ENCODE data around the gene ADPRHL1.

Gene ADPRHL1

DNA sequence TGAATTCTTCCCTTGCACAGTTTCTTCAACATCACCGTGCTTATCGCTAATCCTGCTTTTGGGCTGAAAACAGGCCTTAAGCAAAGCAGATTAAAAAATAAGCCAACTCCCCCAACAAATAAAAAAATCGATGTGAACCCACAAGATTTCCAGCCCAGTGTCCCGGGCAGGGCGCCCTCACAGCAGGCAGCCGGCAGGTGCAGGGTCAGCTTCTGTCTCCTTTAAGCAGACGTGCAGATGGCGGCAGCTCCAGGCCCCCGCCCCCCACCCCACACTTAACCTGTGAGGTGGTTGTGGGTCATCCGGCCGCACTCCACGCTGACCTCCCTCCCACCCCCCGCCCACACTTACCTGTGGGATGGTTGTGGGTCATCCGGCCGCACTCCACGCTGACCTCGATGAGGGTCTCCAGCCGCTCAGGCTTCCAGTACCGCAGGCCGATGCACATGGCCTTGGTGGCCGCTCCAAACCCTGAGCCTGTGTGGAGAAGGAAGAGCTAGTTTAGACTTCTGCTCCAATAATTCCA lies 19.8 kb downstream of the ADPRHL1 start:
- no peak for DNase-seq (ENCODE audit: low read depth in 2 of 2)

- no peak for DNase-seq (ENCODE audit: low read depth in 2 of 2)
Observed at GRCh38 chr13:113432506-113433270, 20.6 kb downstream of the ADPRHL1 start.

DNA sequence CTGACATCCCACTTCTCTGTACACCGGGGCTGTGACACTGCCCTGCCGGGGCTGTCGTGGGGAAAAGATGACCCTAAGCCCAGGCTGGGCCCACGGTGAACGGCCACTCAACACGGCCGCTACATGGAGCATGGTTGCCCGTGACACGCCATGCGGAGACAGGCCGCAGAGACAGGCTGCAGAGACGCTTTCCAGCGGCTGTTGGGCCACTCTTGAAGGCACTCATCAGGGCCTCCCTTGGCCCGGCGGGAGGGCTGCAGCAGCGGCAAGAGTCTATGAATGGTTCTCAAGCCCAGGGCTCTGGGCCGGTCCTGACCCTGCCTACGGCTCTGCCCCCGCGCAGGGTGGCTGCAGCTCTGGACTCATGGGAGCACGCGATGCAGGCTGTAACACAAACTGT lies 22.1 kb downstream of the ADPRHL1 start:
- no peak for DNase-seq (ENCODE audit: low read depth in 2 of 2)

DNA sequence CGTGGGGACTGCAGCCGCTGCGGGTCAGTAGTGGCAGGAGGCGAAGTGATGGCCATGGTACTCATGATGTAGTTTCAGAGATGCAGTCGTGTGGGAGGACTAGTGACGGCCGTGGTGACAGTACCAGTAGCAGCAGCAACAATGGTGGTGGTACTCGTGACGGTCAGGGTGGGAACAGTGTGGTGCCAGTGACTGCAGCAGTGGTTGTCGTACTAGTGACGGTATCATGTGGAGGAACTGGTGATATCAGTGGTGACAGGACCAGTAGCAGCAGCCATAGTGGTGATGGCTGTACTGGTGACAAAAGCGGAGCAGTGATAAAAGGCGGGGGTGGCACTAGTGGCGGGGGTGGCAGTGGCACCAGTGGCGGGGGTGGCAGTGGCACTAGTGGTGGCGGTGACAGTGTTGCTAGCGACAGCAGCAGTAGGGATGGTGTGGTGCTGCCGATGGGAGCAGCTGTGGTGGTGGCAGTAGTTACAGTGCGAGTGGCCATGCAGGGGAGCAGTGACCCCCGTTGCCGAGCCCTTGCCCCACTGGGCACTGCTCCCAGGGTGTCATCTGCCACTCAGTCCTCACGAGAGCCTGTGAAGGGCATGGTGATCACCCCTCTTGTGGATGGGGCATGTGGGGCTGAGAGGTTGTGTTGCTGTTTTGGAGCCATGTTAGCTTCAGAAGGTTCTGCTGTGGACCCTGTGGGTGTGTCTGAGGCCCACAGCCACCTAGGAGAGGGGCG lies 22.7 kb downstream of the ADPRHL1 start:
- DNase-seq (ENCODE audit: low read depth in 2 of 2), result no peak

DNA sequence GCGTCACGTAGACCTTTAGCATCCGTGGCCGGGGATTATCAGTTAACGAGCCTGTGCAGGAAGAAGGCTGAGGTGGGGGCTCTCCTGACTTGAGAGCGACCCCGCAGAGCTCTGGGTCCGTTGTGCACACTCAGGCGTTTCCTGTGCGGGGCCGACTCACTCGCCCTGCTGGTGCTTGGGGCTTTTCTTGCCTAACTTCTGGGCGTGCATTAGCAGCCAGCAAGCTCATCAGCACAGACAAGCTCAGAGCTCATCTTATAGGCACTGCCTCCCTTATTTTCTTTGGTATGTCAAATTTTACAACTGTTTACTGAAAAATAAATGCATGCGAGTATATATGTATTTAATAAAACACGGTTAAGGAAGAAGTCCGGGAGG lies 23.7 kb downstream of the ADPRHL1 start:
- DNase-seq (ENCODE audit: low read depth in 2 of 2), result no peak

DNA sequence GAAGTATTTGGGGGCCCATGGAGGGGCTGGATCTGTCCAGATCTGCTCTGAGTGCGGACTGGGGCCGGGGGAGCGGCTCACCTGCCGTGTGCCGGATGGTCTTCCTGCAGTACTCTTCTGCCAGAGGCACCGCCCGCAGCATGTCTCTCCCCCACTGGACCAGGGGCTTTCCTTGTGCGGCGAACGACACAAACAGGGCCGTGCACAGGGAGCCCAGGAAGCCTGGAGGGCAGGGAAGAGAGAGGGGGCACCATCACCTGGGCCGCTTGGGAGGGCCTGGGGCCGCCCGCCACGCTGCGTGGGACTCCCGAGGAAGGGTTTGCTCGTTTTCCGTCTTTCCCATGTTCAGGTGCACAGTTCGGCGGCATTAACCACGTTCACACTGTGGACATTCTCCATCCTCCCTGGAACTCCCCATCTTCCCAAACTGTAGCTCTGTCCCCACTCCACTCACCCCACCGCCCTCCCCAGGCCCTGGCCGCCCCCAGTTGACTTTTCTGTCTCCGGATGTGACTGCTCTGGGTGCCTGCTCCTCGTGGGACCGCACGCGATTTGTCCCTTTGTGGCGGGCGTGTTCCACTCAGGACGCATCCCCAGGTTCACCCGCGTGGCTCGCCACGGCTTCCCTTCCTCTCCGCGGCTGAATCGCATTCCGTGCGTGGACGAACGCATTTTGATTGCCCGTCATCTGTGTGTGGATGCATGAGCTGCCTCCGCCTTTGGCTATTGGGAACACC lies 24.2 kb downstream of the ADPRHL1 start:
- DNase-seq (ENCODE audit: low read depth in 2 of 2), result no peak

GRCh38 chr13:113428469-113428865 lies 24.8 kb downstream of the ADPRHL1 start:
- no peak for DNase-seq (ENCODE audit: low read depth in 2 of 2)

GRCh38 chr13:113427562-113428468 lies 25.5 kb downstream of the ADPRHL1 start:
- no peak for DNase-seq (ENCODE audit: low read depth in 2 of 2)

GRCh38 chr13:113426591-113426986 lies 26.7 kb downstream of the ADPRHL1 start:
- no peak for DNase-seq (ENCODE audit: low read depth in 2 of 2)

- DNase-seq (ENCODE audit: low read depth in 2 of 2), result no peak
Observed at GRCh38 chr13:113425941-113426590, 27.2 kb downstream of the ADPRHL1 start.

DNA sequence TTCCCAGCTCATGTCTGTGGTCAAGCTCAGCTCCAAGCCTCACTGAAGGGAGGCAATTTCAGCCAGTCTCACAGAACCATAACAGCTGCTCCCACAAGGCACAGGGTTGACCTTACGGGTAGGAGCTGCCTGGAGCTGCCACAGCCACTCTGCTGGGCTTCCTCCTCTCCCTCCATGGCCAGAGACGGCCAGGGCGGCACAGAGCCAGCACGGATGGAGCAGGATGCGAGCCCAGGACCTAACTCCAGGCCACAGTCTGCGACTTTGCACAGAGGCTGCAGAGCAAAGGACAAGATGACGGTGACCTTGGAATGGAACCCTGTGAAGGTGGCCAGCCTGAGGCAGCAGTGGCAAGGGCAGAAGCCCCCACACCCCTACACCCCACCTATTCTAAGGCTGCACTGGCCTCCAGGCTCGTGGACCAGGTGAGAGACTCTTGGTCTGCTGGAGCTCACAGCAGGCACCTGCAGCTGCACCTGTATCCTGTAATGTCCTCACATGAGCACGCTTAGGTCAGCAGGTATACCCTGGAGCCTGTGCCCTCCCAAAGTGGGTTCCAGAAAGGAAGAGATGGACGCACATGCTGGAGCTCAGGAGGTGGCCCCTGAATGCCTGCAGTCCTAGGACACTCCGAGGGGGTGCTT lies 29.6 kb downstream of the ADPRHL1 start:
- no peak for DNase-seq (ENCODE audit: low read depth in 2 of 2)

DNA sequence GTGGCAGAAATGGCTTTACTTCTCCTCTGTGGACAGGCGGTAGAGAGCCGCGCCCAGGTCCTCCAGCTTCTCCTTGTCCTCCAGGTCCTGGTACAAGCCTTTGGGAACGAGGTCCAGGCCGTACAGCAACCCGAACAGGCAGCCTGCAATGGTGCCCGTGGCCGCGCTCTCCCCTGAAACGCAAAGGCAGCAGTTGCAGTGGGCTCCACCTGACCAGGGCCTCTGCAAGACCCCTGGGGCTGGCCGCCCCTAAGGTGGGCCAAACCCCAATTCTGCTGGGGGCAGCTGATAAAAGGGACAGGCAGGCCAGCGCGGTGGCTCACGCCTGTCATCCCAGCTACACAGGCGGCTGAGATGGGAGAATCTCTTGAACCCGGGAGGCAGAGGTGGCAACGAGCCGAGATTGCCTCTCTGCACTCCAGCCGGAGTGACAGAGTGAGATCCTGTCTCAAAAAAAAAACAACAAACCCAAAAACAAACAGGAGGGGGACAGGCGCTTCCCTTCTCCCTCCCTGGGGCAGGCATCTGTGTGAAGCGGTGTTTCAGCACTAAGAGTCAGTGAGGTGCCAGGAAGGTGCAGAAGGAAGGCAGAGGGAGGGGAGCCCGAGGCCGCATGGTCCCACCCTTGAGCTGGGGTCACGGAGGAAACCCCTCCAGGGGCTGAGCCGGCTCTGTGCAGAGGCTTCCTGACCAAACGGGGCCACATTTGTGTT lies 30.3 kb downstream of the ADPRHL1 start:
- no peak for DNase-seq (ENCODE audit: low read depth in 2 of 2)

GRCh38 chr13:113421673-113422270 lies 31.5 kb downstream of the ADPRHL1 start:
- DNase-seq (ENCODE audit: low read depth in 2 of 2), result no peak

DNA sequence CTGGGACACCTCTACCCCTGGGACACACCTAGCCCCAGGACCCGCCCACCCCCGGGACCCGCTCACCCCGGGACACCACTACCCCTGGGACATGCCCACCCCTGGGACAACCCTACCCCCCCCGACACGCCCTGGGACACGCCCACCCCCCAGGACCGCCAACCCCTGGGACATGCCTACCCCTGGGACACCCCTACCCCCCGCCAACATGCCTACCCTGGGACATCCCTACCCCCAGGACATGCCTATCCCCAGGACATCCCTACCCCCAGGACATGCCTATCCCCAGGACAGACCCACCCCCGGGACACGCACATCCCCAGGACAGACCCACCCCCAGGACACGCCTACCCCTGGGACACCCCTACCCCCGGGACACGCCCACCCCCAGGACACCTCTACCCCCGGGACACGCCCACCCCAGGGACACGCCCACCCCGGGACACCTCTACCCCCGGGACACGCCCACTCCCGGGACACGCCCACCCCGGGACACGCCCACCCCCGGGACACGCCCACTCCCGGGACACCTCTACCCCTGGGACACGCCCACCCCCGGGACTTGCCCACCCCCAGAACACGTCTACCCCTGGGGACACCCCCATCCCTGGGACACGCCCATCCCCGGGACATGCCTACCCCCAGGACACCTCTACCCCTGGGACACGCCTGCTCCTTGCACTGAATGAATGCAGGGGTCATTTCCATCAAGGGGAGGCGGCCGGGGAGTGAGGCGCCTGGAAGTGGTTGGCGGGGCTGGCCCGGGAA lies 32.3 kb downstream of the ADPRHL1 start:
- no peak for DNase-seq (ENCODE audit: low read depth in 2 of 2)

DNA sequence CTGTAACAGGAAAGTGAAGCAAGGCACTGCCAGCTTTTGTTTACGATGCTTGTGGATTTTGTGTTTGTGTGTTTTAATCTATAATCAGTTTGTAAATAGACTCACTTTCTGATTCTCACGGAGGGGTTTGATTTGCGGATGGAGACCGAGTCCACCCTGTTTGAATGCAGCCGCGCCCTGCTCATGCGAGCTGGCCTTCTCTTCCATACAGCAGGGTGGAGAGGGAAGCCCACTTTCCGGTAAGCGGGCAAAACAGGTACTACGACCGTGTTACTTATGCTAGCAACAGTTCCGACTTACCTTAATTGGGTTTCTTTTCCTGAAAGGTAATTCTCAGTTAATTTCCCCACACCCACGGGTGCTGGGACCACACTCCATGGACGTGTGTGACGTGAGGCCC lies 33.1 kb downstream of the ADPRHL1 start:
- DNase-seq (ENCODE audit: low read depth in 2 of 2), result no peak

- no peak for DNase-seq (ENCODE audit: low read depth in 2 of 2)
Observed at GRCh38 chr13:113419531-113420193, 33.6 kb downstream of the ADPRHL1 start.

DNA sequence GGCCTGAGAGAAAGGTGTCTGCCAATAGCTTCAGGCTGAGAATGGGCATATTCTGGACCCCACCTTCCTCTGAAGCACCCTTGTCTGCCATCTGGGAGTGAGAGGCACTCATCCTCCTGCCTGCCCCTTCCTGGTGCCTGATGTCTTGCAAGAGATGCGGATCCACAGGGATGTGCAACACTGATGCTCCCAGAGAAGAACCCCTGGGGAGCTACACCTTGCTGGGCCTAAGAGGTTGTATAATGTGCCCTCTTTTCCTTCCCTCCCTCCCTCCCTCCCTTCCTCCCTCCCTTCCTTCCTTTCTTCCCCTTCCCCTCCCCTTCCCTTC lies 34.6 kb downstream of the ADPRHL1 start:
- no peak for DNase-seq (ENCODE audit: low read depth in 2 of 2)
